ENCODE measurements around the gene CCL20.

- TF ChIP-seq CTCF (IDR thresholded peaks at IDR 0.05) (no peak), EP300 (IDR thresholded peaks at IDR 0.05) (no peak), POLR2A (IDR thresholded peaks at IDR 0.05) (no peak)
Observed at GRCh38 chr2:227848146-227848545, 34.5 kb downstream of the CCL20 start.
